ENCODE data around the gene BOD1L2.

GRCh38 chr18:57150828-57151227, 3.9 kb downstream of the BOD1L2 start:
- no peak for TF ChIP-seq CTCF (IDR thresholded peaks at IDR 0.05)
- TF ChIP-seq POLR2A (IDR thresholded peaks at IDR 0.05) = no peak

All from breast epithelium (tissue), 3 donors.